GM12865 (cell line): ENCODE measurements around the gene AVPI1.

Experiments used
- DNase-seq: peaks from one replicate; pipeline ENCODE4 v3.0.0; 2010; ENCODE audit warnings: low read depth
- H3K4me3 ChIP-seq: 2 replicates; pipeline ENCODE4 v1.5.1; 2011; ENCODE audit warnings: mild to moderate bottlenecking, low read depth, low read length, control low read depth
- CTCF ChIP-seq: IDR thresholded peaks from 2 replicates; pipeline ENCODE4 v1.5.1; 2011; ENCODE audit warnings: low read length, control low read depth, low read depth, inconsistent platforms; ENCODE audit not compliant: insufficient read depth; ENCODE audit errors: missing control alignments

The AVPI1 gene

GRCh38 chr10:97713339-97713825 is 26.3 kb upstream of the AVPI1 start, which contains the start of gene MARVELD1:
MARVELD1 (plus strand) TSS chr10:97713730; CDS start chr10:97713877, 147 bp downstream.
- no peak for TF ChIP-seq CTCF
- peak; percentile 38 for DNase-seq

GRCh38 chr10:97711640-97712572 is 24.9 kb upstream of the AVPI1 start:
- no peak for DNase-seq
- TF ChIP-seq CTCF: no peak

More at GRCh38 chr10:97713339-97713825, 26.3 kb upstream of the AVPI1 start, which contains the start of gene MARVELD1:
- peak within 1 kb of the TSS; percentile 80 for H3K4me3 ChIP-seq

DNA sequence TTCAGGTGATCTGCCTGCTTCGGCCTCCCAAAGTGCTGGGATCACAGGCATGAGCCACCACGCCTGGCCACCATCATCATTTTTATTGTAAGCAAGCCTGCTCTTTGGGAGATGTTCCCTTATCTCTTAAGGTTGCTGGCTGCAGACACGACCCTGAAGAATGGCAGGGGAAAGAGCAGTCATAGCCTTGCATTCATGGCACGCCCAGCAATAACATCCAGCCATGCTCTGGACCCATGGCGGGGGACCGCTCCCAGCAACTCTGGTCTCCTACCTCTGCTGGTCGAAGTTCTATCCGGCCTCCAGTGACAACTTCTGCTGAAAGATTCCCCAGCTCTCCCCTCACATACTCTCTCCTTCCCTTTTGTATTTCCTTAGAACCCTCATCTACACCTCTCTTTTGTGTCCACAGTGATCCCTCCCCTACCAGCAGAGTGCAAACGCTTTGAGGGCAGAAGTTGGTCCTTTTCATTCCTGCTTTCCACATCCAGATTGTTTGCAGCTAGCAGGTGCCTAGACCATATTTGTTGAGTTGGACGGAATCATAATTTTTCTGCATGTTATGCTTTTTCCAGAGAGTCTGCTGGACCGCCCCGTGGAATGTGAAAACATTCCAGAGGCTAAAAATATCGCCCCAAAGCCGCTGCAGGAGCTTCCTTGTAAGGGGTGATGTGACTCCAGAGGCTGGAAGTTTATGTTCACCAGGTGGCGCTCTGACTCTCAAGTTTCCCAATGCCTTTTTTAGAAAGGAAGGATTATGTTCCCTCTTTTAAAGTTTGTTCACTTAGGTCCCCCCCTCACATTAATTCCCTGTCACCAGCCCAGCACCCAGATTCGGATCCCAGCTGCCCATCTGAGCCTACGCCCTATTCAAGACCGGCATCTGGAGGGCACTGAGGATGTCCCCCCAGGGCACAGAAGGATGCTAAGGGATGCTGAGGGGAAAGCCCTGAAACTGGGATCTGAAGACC is 22.2 kb upstream of the AVPI1 start:
- H3K4me3 ChIP-seq: no peak overlapping the region
- peak; percentile 60 for TF ChIP-seq CTCF
- DNase-seq: peak; percentile 50

More at GRCh38 chr10:97711640-97712572, 24.9 kb upstream of the AVPI1 start:
- no peak overlapping the region for H3K4me3 ChIP-seq

DNA sequence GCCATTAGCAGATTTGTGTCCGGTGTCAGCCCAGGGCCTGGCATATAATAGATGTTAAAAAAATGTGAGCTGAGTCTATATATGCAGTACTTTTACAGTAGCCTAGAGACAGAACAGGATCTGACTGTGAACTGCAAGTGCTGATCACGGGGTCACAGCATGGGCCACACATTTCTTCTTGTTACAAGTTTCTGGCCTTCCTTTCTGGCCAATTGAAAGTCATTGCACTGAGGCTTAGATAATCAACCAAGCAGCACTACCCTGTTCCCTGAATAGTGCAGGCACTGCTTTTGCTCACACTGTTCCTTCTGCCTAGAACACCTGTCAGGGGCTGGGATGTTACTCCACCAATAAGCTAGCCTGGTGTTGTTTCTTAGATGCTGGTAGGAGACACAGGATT is 21.1 kb upstream of the AVPI1 start:
- no peak for TF ChIP-seq CTCF
- no peak overlapping the region for H3K4me3 ChIP-seq
- no peak for DNase-seq

DNA sequence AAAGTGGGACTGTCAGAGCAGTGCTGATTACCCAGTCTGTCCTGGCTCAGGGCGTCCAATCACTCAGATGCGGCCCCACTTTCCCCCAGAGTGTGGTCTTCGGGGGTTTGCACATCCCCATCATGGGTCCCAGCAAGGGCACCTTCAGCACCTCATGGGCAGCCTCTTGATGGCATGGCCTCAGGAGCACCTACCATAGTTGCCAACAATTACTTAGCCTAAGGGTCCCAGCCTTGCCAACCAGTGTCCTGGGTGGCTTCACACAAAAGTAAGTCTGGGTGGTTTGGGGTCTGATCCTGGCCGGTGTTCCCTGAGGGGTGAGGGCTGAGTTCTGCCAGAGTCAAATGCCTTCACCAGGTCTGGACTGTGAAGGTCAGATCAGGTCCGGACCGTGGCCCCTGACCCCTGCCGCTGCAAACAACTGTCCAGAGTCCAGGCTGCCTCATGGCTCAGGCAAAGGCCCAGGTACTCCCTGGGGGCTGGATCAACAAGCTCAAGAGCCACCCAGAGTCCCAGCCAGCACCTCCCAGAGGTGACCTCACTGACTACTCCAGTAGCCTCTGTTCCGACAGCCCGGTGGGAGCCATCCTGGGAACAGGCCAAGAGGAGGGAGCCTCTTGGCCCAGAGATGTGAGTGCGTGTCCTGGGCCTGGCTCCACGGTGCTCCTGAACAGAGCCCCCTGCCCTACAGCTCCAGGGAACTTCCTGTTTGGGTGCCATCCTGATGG is 20.3 kb upstream of the AVPI1 start:
- no peak for TF ChIP-seq CTCF
- no peak for DNase-seq
- H3K4me3 ChIP-seq: no peak overlapping the region
